Measurements from ENCODE around the gene NOX3.

GRCh38 chr6:155493026-155493693 is 37.5 kb upstream of the NOX3 start:
- TF ChIP-seq ESRRG (CRISPR knock-in tag; IDR thresholded peaks at IDR 0.05): no peak
- no peak for TF ChIP-seq RARB (CRISPR knock-in tag; IDR thresholded peaks at IDR 0.05)
- no peak for TF ChIP-seq BACH2 (CRISPR knock-in tag; IDR thresholded peaks at IDR 0.05; ENCODE audit: borderline replicate concordance)
- no peak for TF ChIP-seq OSR1 (CRISPR knock-in tag; IDR thresholded peaks at IDR 0.05)
- TF ChIP-seq ZFP30 (CRISPR knock-in tag; IDR thresholded peaks at IDR 0.05): no peak
- TF ChIP-seq PPARA (CRISPR knock-in tag; IDR thresholded peaks at IDR 0.05; ENCODE audit: borderline replicate concordance): no peak
- no peak for TF ChIP-seq GLIS3 (CRISPR knock-in tag; IDR thresholded peaks at IDR 0.05)
- no peak for TF ChIP-seq PATZ1 (CRISPR knock-in tag; IDR thresholded peaks at IDR 0.05; ENCODE audit: borderline replicate concordance)
- TF ChIP-seq CSRNP3 (CRISPR knock-in tag; IDR thresholded peaks at IDR 0.05): no peak
- no peak for TF ChIP-seq TCF4 (CRISPR knock-in tag; IDR thresholded peaks at IDR 0.05; ENCODE audit: borderline replicate concordance)
- TF ChIP-seq ZC3H10 (CRISPR knock-in tag; IDR thresholded peaks at IDR 0.05): no peak
- TF ChIP-seq ZNF70 (CRISPR knock-in tag; IDR thresholded peaks at IDR 0.05): no peak
- TF ChIP-seq CSDC2 (CRISPR knock-in tag; IDR thresholded peaks at IDR 0.05): no peak
- TF ChIP-seq SNAI2 (CRISPR knock-in tag; IDR thresholded peaks at IDR 0.05): no peak

Measured in SK-N-SH treated with all-trans-retinoic acid at 6 μM for 48 hours (cell line).